ENCODE data around the gene PLPPR1. TPM values are rescaled to one million over a fixed set of nuclear protein-coding genes. Genes with fewer than 3 reads are reported as not detected.
A peak's percentile ranks its signal among the peaks of the same experiment; 100 is the strongest.

PLPPR1 gene
- polyA plus RNA-seq, 1 donor from 2014 or later = 157 TPM

GRCh38 chr9:101054657-101055056 lies 26.1 kb downstream of the PLPPR1 start:
- Histone ChIP-seq H3K4me2 (ENCODE audit: low read length) (peak overlapping the region; percentile 50), H3F3A (ENCODE audit: insufficient read depth, low read length, poor library complexity, severe bottlenecking) (no peaks in the 10 kb centered on the region), H3K9me2 (ENCODE audit: insufficient read depth, low read length) (no peaks in the 10 kb centered on the region), H3K27ac (ENCODE audit: low read length) (peak overlapping the region; percentile 46), H3K79me2 (replicated peaks; ENCODE audit: insufficient read depth, low read length) (no peaks in the 10 kb centered on the region), H2AFZ (ENCODE audit: low read depth, low read length) (no peak overlapping the region), H3K9ac (ENCODE audit: low read length) (peak overlapping the region; percentile 4), H3K4me3 (ENCODE audit: low read length) (peak overlapping the region; percentile 37), H4K20me1 (ENCODE audit: insufficient read depth) (no peaks in the 10 kb centered on the region), H3K27me3 (ENCODE audit: insufficient read depth, low read depth, low read length) (no peaks in the 10 kb centered on the region), H3K36me3 (ENCODE audit: insufficient read depth, low read length) (no peaks in the 10 kb centered on the region), H3K9me3 (ENCODE audit: low read length) (no peaks in the 10 kb centered on the region)
- peak; percentile 43 for TF ChIP-seq POLR2AphosphoS5 (IDR thresholded peaks at IDR 0.05)
- no peak for TF ChIP-seq EP300 (conservative IDR thresholded peaks at IDR 0.05; ENCODE audit: poor library complexity, severe bottlenecking)
- TF ChIP-seq REST (IDR thresholded peaks at IDR 0.05; ENCODE audit: borderline replicate concordance) = peak; percentile 96

GRCh38 chr9:101055516-101055915 lies 27.0 kb downstream of the PLPPR1 start:
- Histone ChIP-seq H3F3A (ENCODE audit: insufficient read depth, low read length, poor library complexity, severe bottlenecking) (no peaks in the 10 kb centered on the region), H3K9me3 (ENCODE audit: low read length) (no peaks in the 10 kb centered on the region), H3K4me2 (ENCODE audit: low read length) (peak overlapping the region; percentile 20), H3K27ac (ENCODE audit: low read length) (peak overlapping the region; percentile 30), H3K9ac (ENCODE audit: low read length) (no peak overlapping the region), H2AFZ (ENCODE audit: low read depth, low read length) (no peak overlapping the region), H3K9me2 (ENCODE audit: insufficient read depth, low read length) (no peaks in the 10 kb centered on the region), H4K20me1 (ENCODE audit: insufficient read depth) (no peaks in the 10 kb centered on the region), H3K79me2 (replicated peaks; ENCODE audit: insufficient read depth, low read length) (no peaks in the 10 kb centered on the region), H3K4me3 (ENCODE audit: low read length) (peak overlapping the region; percentile 37), H3K36me3 (ENCODE audit: insufficient read depth, low read length) (no peaks in the 10 kb centered on the region), H3K27me3 (ENCODE audit: insufficient read depth, low read depth, low read length) (no peaks in the 10 kb centered on the region)
- no peak for TF ChIP-seq MXI1 (conservative IDR thresholded peaks at IDR 0.05; ENCODE audit: poor library complexity, severe bottlenecking)
- no peak for TF ChIP-seq SMC3 (conservative IDR thresholded peaks at IDR 0.05; ENCODE audit: poor library complexity)
- no peak for TF ChIP-seq TAF1 (IDR thresholded peaks at IDR 0.05; ENCODE audit: low read depth)
- TF ChIP-seq RAD21 (conservative IDR thresholded peaks at IDR 0.05) = no peak
- TF ChIP-seq REST (IDR thresholded peaks at IDR 0.05; ENCODE audit: borderline replicate concordance) = no peak
- no peak for TF ChIP-seq POLR2AphosphoS5 (IDR thresholded peaks at IDR 0.05)
- no peak for TF ChIP-seq EP300 (conservative IDR thresholded peaks at IDR 0.05; ENCODE audit: poor library complexity, severe bottlenecking)
- no peak for TF ChIP-seq CTCF (IDR thresholded peaks at IDR 0.05; ENCODE audit: poor library complexity, severe bottlenecking)
- no peak for TF ChIP-seq EZH2 (IDR thresholded peaks at IDR 0.05; ENCODE audit: borderline replicate concordance, insufficient read depth, low read length, poor library complexity, severe bottlenecking)

Measured in neural cell (in vitro differentiated cells).